Astrocyte (in vitro differentiated cells and primary cell): ENCODE data around the gene NEURL4.

Experiments used
- CTCF ChIP-seq: IDR thresholded peaks from 2 replicates; pipeline ENCODE4 v1.5.1; 2011; ENCODE audit warnings: low read depth, mild to moderate bottlenecking, inconsistent platforms, low read length, moderate library complexity; ENCODE audit not compliant: insufficient read depth
- EZH2 ChIP-seq: IDR thresholded peaks from 2 replicates; pipeline ENCODE4 v1.6.1; 2012; ENCODE audit warnings: mild to moderate bottlenecking, low read length, inconsistent platforms; ENCODE audit not compliant: insufficient read depth

GRCh38 chr17:7294614-7295153 is 34.5 kb downstream of the NEURL4 start, which contains the start of gene YBX2:
- no peak for TF ChIP-seq CTCF
- peak; percentile 85 for TF ChIP-seq EZH2
